Right lobe of liver (tissue), 6 donors: ENCODE measurements around the gene SLC38A3. TPM values are rescaled to one million over a fixed set of nuclear protein-coding genes. Genes with fewer than 3 reads are reported as not detected.

Source experiments
- ATAC-seq, 4 donors: fragments of 200-7000 bp; cut with Tn5 transposase; one replicate each; pipeline ENCODE4 v1.9.1; 2020; ENCODE audit warnings: mild to moderate bottlenecking in 4 of 4, moderate library complexity in 4 of 4
- DNase-seq, 3 donors: peaks; one replicate each; pipeline ENCODE4 v3.0.0-alpha.2; 2020
- H3K27ac ChIP-seq, 3 donors: fragments of 200-600 bp; one replicate each; pipeline ENCODE4 v1.8.0; 2022
- H3K27me3 ChIP-seq, 2 donors: fragments of 200-600 bp; one replicate each; pipeline ENCODE4 v1.8.0; 2022
- H3K36me3 ChIP-seq, 4 donors: fragments of 200-600 bp; sonication (generic) in 1 of 4; one replicate each; pipeline versions ENCODE4 v1.5.1 to v1.8.0; 2017 to 2022; ENCODE audit warnings: control low read depth in 1 of 4
- H3K4me1 ChIP-seq, 4 donors: fragments of 200-600 bp; sonication (generic) in 1 of 4; one replicate each; pipeline versions ENCODE4 v1.5.1 to v1.8.0; 2017 to 2022; ENCODE audit warnings: control low read depth in 1 of 4
- H3K4me3 ChIP-seq, 3 donors: fragments of 200-600 bp; one replicate each; pipeline ENCODE4 v1.8.0; 2022
- H3K9me3 ChIP-seq, 4 donors: fragments of 200-600 bp; sonication (generic) in 1 of 4; one replicate each; pipeline versions ENCODE4 v1.5.1 to v1.8.0; 2017 to 2022; ENCODE audit warnings: control low read depth in 1 of 4
- CTCF ChIP-seq, 4 donors: fragments of 200-600 bp in 3 of 4; fragments of 450-650 bp in 1 of 4; IDR thresholded peaks; one replicate each; pipeline versions ENCODE4 v1.5.1 to v1.8.0; 2016 to 2022; ENCODE audit warnings: antibody characterized with exemption in 4 of 4, mild to moderate bottlenecking in 2 of 4
- POLR2A ChIP-seq: fragments of 450-650 bp; IDR thresholded peaks from one replicate; pipeline ENCODE4 v1.6.1; 2017; ENCODE audit warnings: antibody characterized with exemption, mild to moderate bottlenecking
- WGBS: methylation state at CpG from one replicate; pipeline ENCODE4 v1.1.6; 2018; ENCODE audit warnings: low coverage, low lambda C conversion rate; ENCODE audit not compliant: insufficient coverage; ENCODE audit errors: missing lambda C conversion rate; 5-methylcytosine and 5-hydroxymethylcytosine counted together
- intact Hi-C, 2 donors: fragments of 100-400 bp; cut with DNase I; formaldehyde crosslinking; loops; one replicate each; pipeline versions ENCODE4 v1.11.2 to v1.14.1; 2022
- total RNA-seq, 6 experiments: library from RNA; depleted of rRNA in 2 of 6; stranded (reverse); fragments of >200 nt in 2 of 6; fragmentation: NEBNext Ultra II Directional in 3 of 6; extraction: Animal tissue kit (Norgen Biotek cat#: 25700) in 3 of 6; gene quantifications; one replicate each; pipeline versions ENCODE4 v1.1.0 to v1.2.4, GENCODE V29; 2016 to 2023
- donor health status: DM: no; HTN: yes; CAD: no.
- donor health status: DM: no; HTN: no; CAD: no.
- donor health status: DM: no; HTN: no; CAD: no.
- donor health status: DM: no; HTN: yes; CAD: no.
- donor health status: DM: no; HTN: yes; CAD: no.

SLC38A3 gene
- total RNA-seq, 6 experiments from 2014 or later, result 77.7 to 311 (median 190) TPM

DNA sequence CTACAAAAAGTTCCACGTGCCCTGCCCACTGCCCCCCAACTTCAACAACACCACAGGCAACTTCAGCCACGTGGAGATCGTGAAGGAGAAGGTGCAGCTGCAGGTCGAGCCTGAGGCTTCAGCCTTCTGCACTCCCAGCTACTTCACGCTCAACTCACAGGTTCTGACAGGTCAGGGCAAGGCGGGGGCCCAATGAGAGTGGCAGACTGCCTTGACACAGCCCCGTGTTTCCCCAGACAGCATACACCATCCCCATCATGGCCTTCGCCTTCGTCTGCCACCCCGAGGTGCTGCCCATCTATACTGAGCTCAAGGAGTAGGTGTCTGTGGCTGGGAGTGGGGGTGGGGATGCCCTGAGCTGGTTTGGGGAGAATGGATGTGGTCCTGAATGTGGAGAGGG lies 12.6 kb downstream of the SLC38A3 start:
- no peak for ATAC-seq
- Histone ChIP-seq H3K27me3 (no peaks in the 10 kb centered on the region), H3K36me3 (peaks cover 0 to 54% (median 7%) of the 10 kb centered on the region in 4 donors), H3K27ac (no peak overlapping the region), H3K9me3 (no peaks in the 10 kb centered on the region), H3K4me3 (no peak overlapping the region), H3K4me1 (peaks cover 0 to 58% (median 19%) of the 10 kb centered on the region in 4 donors)
- DNase-seq, result peak in 1 of 3 donors; percentile 45
- TF ChIP-seq POLR2A (no peak), CTCF (IDR thresholded peaks at IDR 0.05) (no peak)
- 72% methylated on average over 10 of the region's 10 CpGs for WGBS
- intact Hi-C loops, result no loop called here

- Histone ChIP-seq H3K36me3 (peaks cover 0 to 54% (median 7%) of the 10 kb centered on the region in 4 donors), H3K27me3 (no peaks in the 10 kb centered on the region), H3K9me3 (no peaks in the 10 kb centered on the region), H3K4me1 (peaks cover 0 to 50% (median 15%) of the 10 kb centered on the region in 4 donors), H3K4me3 (no peak overlapping the region), H3K27ac (no peak overlapping the region)
- ATAC-seq, result no peak
- DNase-seq, result peak in 1 of 3 donors; percentile 50
- WGBS, result 60% methylated on average over 1 of the region's 17 CpGs
- intact Hi-C loops, result no loop called here
- TF ChIP-seq POLR2A (no peak), CTCF (IDR thresholded peaks at IDR 0.05) (no peak)
Observed at GRCh38 chr3:50218448-50218847, 13.4 kb downstream of the SLC38A3 start.

GRCh38 chr3:50219285-50219684 lies 14.2 kb downstream of the SLC38A3 start:
- intact Hi-C loops, result no loop called here
- Histone ChIP-seq H3K4me1 (peaks cover 0 to 41% (median 11%) of the 10 kb centered on the region in 4 donors), H3K27me3 (no peaks in the 10 kb centered on the region), H3K27ac (no peak overlapping the region), H3K9me3 (no peaks in the 10 kb centered on the region), H3K36me3 (peaks cover 0 to 53% (median 7%) of the 10 kb centered on the region in 4 donors), H3K4me3 (no peak overlapping the region)
- 88% methylated on average over 5 of the region's 5 CpGs for WGBS
- DNase-seq, result no peak
- no peak for ATAC-seq
- no peak for TF ChIP-seq POLR2A
- TF ChIP-seq CTCF (IDR thresholded peaks at IDR 0.05), result no peak

GRCh38 chr3:50220109-50220508 lies 15.0 kb downstream of the SLC38A3 start:
- H3K9me3 ChIP-seq, result no peaks in the 10 kb centered on the region
- 36% methylated on average over 2 of the region's 6 CpGs for WGBS
- DNase-seq (peak in 2 of 3 donors; percentile 62 to 71), ATAC-seq (peak; percentile 7 to 42 (median 30))
- peaks cover 0 to 45% (median 7%) of the 10 kb centered on the region in 4 donors for H3K36me3 ChIP-seq
- H3K4me1 ChIP-seq, result peaks cover 0 to 33% (median 10%) of the 10 kb centered on the region in 4 donors
- no peaks in the 10 kb centered on the region for H3K27me3 ChIP-seq
- TF ChIP-seq POLR2A (no peak), CTCF (IDR thresholded peaks at IDR 0.05) (no peak)
- H3K4me3 ChIP-seq, result no peak overlapping the region
- intact Hi-C loops, result no loop called here
- H3K27ac ChIP-seq, result peak overlapping the region in 2 of 3 donors; percentile 36 to 69
